ENCODE measurements around the gene PLA2G6.

PLA2G6 gene

DNA sequence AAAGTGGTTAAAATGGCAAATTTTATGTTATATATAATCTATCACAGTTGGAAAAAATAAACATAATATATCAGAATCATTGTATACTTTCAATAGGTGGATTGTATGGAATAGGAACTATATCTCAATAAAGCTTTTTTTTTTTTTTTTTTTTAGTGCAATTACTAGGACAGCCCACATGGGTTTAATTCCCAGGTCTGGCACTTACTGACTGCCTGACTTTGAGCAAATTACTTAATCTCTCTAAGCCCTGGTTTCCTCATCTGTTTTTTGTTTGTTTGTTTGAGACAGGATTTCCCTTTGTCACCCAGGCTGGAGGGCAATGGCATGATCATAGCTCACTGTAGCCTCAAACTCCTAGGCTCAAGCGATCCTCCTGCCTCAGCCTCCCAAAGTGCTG, 45.0 kb downstream of the PLA2G6 start:
- no peak overlapping the region for H3K4me3 ChIP-seq (ENCODE audit: low read length)
- DNase-seq (ENCODE audit: low read depth) = no peak
- TF ChIP-seq CTCF (IDR thresholded peaks at IDR 0.05; ENCODE audit: insufficient read depth, low read depth, low read length, missing control alignments) = no peak

DNA sequence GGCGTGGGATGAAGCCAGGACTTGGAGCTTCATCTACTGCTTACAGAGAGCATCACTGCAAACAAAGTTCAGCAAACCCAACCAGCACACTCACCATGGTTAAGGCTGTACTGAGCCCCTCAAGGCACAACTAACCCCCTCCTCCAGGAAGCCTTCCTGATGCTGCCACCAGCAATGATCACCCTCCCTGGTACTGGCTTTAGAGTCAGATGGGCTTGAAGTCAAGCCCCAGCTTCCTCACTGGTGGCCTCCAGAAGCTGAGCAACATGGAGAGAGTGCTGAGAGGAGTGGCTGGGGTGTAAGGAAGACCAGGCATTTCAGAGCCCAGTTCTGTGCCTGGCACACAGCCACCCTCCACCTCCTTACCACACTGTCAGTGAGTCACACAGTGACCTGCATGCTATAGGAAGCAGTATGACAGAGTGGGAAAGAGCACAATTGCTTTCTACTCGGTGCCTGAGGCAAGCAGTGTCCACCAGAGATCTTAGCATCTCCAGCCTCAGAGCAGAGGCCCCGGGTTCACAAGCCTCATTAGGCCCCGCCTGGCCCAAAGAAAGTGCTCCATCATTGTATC, 46.4 kb downstream of the PLA2G6 start:
- TF ChIP-seq CTCF (IDR thresholded peaks at IDR 0.05; ENCODE audit: insufficient read depth, low read depth, low read length, missing control alignments) = no peak
- H3K4me3 ChIP-seq (ENCODE audit: low read length) = no peak overlapping the region
- peak; percentile 95 for DNase-seq (ENCODE audit: low read depth)

- TF ChIP-seq CTCF (IDR thresholded peaks at IDR 0.05; ENCODE audit: insufficient read depth, low read depth, low read length, missing control alignments) = no peak
- no peak for DNase-seq (ENCODE audit: low read depth)
- no peak overlapping the region for H3K4me3 ChIP-seq (ENCODE audit: low read length)
Observed at GRCh38 chr22:38133331-38133730, 48.3 kb downstream of the PLA2G6 start.

GRCh38 chr22:38132794-38133193, 48.8 kb downstream of the PLA2G6 start:
- TF ChIP-seq CTCF (IDR thresholded peaks at IDR 0.05; ENCODE audit: insufficient read depth, low read depth, low read length, missing control alignments) = no peak

DNA sequence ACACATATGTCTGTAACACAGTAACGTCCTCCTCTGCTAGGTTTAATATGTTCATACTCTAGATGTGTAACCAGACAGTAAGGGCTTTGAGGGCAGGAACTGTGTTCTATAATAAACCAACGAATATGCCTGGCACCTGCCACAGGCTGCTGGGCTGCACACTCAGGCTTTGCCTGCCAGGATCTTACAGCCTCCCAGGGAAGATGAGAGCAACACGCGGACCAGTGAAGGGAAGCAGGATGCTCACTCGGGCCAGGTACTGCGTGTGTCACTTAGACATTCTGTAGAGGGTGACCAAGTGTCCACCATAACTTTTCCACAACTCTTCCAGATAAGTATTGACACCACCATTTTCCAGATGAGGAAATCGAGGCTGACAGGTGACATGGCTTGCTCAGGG, 49.5 kb downstream of the PLA2G6 start:
- TF ChIP-seq CTCF (IDR thresholded peaks at IDR 0.05; ENCODE audit: insufficient read depth, low read depth, low read length, missing control alignments) = no peak
- H3K4me3 ChIP-seq (ENCODE audit: low read length) = no peak overlapping the region
- no peak for DNase-seq (ENCODE audit: low read depth)

More at GRCh38 chr22:38132794-38133193, 48.8 kb downstream of the PLA2G6 start:
- no peak overlapping the region for H3K4me3 ChIP-seq (ENCODE audit: low read length)
- DNase-seq (ENCODE audit: low read depth) = no peak

- no peak for TF ChIP-seq CTCF (IDR thresholded peaks at IDR 0.05; ENCODE audit: insufficient read depth, low read depth, low read length, missing control alignments)
- no peak for DNase-seq (ENCODE audit: low read depth)
- no peak overlapping the region for H3K4me3 ChIP-seq (ENCODE audit: low read length)
Observed at GRCh38 chr22:38131399-38131798, 50.2 kb downstream of the PLA2G6 start.

- no peak for TF ChIP-seq CTCF (IDR thresholded peaks at IDR 0.05; ENCODE audit: insufficient read depth, low read depth, low read length, missing control alignments)
- H3K4me3 ChIP-seq (ENCODE audit: low read length) = no peak overlapping the region
- DNase-seq (ENCODE audit: low read depth) = no peak
Observed at GRCh38 chr22:38129856-38130255, 51.8 kb downstream of the PLA2G6 start.

Data from epithelial cell of esophagus (primary cell).